Measurements from ENCODE around the gene GPR183.

- TF ChIP-seq GATA2 (IDR thresholded peaks at IDR 0.05; ENCODE audit: low read depth, low read length) (no peak), GATA3 (IDR thresholded peaks at IDR 0.05; ENCODE audit: low read depth, low read length) (no peak)
These were observed 25.3 kb upstream of the GPR183 start for GRCh38 chr13:99332456-99332855.
